Astrocyte (in vitro differentiated cells and primary cell): Measurements from ENCODE around the gene STIM1. TPM values are rescaled to one million over a fixed set of nuclear protein-coding genes. Genes with fewer than 3 reads are reported as not detected.

Experiments
- DNase-seq: peaks from one replicate; pipeline ENCODE4 v3.0.0-alpha.2; 2010; ENCODE audit warnings: low read depth
- FAIRE-seq: peaks from 2 replicates; lab custom pipeline; 2011; peaks lifted over from hg19 to GRCh38; lab: Jason Lieb, UNC
- H2AFZ ChIP-seq: 2 replicates; pipeline ENCODE4 v1.6.0; 2012; ENCODE audit warnings: low read depth, low read length, inconsistent platforms
- H3K27ac ChIP-seq: 2 replicates; pipeline ENCODE4 v1.5.1; 2011; ENCODE audit warnings: low read depth, low read length, inconsistent platforms
- H3K27me3 ChIP-seq: 2 replicates; pipeline ENCODE4 v1.6.0; 2011; ENCODE audit warnings: low read length, inconsistent platforms; ENCODE audit not compliant: insufficient read depth
- H3K36me3 ChIP-seq: 2 replicates; pipeline ENCODE4 v1.5.1; 2011; ENCODE audit warnings: low read length, inconsistent platforms; ENCODE audit not compliant: insufficient read depth
- H3K4me1 ChIP-seq: 2 replicates; pipeline ENCODE4 v1.5.1; 2011; ENCODE audit warnings: low read length, inconsistent platforms; ENCODE audit not compliant: insufficient read depth
- H3K4me2 ChIP-seq: 2 replicates; pipeline ENCODE4 v1.6.0; 2012; ENCODE audit warnings: low read length, inconsistent platforms
- H3K4me3 ChIP-seq: 2 replicates; pipeline ENCODE4 v1.5.1; 2011; ENCODE audit warnings: low read depth, mild to moderate bottlenecking, low read length, inconsistent platforms; ENCODE audit not compliant: insufficient read depth
- H3K79me2 ChIP-seq: 2 replicates; pipeline ENCODE4 v1.6.0; 2012; ENCODE audit warnings: mild to moderate bottlenecking, low read length, inconsistent platforms; ENCODE audit not compliant: insufficient read depth
- H3K9ac ChIP-seq: 2 replicates; pipeline ENCODE4 v1.6.0; 2012; ENCODE audit warnings: mild to moderate bottlenecking, low read length, inconsistent platforms
- H3K9me3 ChIP-seq: 2 replicates; pipeline ENCODE4 v1.5.1; 2012; ENCODE audit warnings: low read depth, mild to moderate bottlenecking, low read length, inconsistent platforms; ENCODE audit not compliant: insufficient read depth
- H4K20me1 ChIP-seq: 2 replicates; pipeline ENCODE4 v1.6.0; 2012; ENCODE audit warnings: low read length, inconsistent platforms; ENCODE audit not compliant: insufficient read depth
- H3K27ac Mint-ChIP-seq: one replicate; pipeline ENCODE4 v1.8.0; 2021; ENCODE audit warnings: mild to moderate bottlenecking, mixed read lengths; ENCODE audit not compliant: unreplicated experiment
- H3K27me3 Mint-ChIP-seq: one replicate; pipeline ENCODE4 v1.8.0; 2021; ENCODE audit warnings: low read depth, mixed read lengths; ENCODE audit not compliant: unreplicated experiment
- H3K36me3 Mint-ChIP-seq: one replicate; pipeline ENCODE4 v1.8.0; 2021; ENCODE audit warnings: low read depth, mixed read lengths; ENCODE audit not compliant: unreplicated experiment
- H3K4me1 Mint-ChIP-seq: one replicate; pipeline ENCODE4 v1.8.0; 2021; ENCODE audit warnings: low read depth, mixed read lengths; ENCODE audit not compliant: unreplicated experiment
- H3K4me3 Mint-ChIP-seq: one replicate; pipeline ENCODE4 v1.8.0; 2021; ENCODE audit warnings: mild to moderate bottlenecking, moderate library complexity, mixed read lengths; ENCODE audit not compliant: unreplicated experiment
- H3K9me3 Mint-ChIP-seq: one replicate; pipeline ENCODE4 v1.8.0; 2021; ENCODE audit warnings: mild to moderate bottlenecking, mixed read lengths; ENCODE audit not compliant: unreplicated experiment
- EZH2 ChIP-seq: IDR thresholded peaks from 2 replicates; pipeline ENCODE4 v1.6.1; 2012; ENCODE audit warnings: mild to moderate bottlenecking, low read length, inconsistent platforms; ENCODE audit not compliant: insufficient read depth
- total RNA-seq: library from RNA; stranded (reverse); gene quantifications from 2 replicates; pipeline ENCODE4 v1.2.1, GENCODE V29; 2021
- TF ChIP-seq, protein P1 (sequence below): IDR thresholded peaks from 2 replicates; pipeline ENCODE4 v1.5.1; 2011; ENCODE audit warnings: low read depth, mild to moderate bottlenecking, inconsistent platforms, low read length, moderate library complexity; ENCODE audit not compliant: insufficient read depth

The STIM1 gene
- total RNA-seq, 1 donor from 2014 or later, result 42.9 TPM

DNA sequence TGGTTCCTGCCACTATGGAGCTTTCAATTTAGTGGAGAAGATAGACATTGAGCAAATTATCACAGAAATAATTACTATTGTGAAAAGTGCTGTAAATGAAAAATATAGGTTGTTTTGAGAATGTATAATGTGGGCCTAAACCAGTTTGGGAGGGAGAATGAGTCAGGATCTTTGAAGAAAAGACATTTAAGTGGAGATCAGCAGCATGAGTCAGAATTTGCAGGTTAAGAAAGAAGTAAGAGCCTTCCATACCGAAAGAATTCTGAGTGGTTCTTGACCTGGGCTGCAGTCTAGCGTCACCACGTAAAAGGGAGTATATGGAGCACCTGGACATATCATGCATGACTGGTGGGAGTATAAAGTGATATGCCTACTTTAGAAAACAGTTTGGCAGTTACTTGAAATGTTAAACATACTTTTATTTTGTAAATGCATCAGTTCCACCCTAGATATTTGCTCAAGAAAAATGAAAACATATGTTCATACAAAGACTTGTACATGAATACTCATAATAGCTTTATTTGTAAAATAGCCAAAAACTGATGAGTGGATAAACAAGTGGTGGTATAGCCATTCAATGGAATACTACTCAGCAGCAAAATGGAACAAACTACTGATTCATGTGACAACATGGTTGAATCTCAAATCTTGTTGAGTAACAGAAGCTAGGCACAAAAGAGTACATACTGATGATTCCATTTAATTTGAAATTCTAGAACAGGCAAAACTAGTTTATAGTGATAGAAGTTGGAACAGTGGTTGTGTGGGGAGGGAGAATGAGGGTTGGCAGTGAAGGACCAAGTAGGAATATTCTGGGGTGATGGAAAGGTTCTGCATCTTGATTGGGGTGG lies 99.2 kb downstream of the STIM1 start:
- no peaks in the 10 kb centered on the region for H3K9me3 Mint-ChIP-seq
- Histone ChIP-seq H4K20me1 (no peaks in the 10 kb centered on the region), H2AFZ (no peak overlapping the region), H3K27me3 (no peaks in the 10 kb centered on the region), H3K36me3 (no peaks in the 10 kb centered on the region), H3K79me2 (no peaks in the 10 kb centered on the region), H3K4me1 (peaks cover 9% of the 10 kb centered on the region), H3K4me3 (no peak overlapping the region), H3K9ac (no peak overlapping the region), H3K4me2 (no peak overlapping the region), H3K9me3 (no peaks in the 10 kb centered on the region), H3K27ac (no peak overlapping the region)
- FAIRE-seq (no peak), DNase-seq (peak; percentile 63)
- peak overlapping the region; percentile 22 for H3K27ac Mint-ChIP-seq
- peaks cover 40% of the 10 kb centered on the region for H3K4me1 Mint-ChIP-seq
- no peak overlapping the region for H3K4me3 Mint-ChIP-seq
- no peaks in the 10 kb centered on the region for H3K36me3 Mint-ChIP-seq
- H3K27me3 Mint-ChIP-seq, result no peaks in the 10 kb centered on the region
- TF ChIP-seq, protein P1, sequence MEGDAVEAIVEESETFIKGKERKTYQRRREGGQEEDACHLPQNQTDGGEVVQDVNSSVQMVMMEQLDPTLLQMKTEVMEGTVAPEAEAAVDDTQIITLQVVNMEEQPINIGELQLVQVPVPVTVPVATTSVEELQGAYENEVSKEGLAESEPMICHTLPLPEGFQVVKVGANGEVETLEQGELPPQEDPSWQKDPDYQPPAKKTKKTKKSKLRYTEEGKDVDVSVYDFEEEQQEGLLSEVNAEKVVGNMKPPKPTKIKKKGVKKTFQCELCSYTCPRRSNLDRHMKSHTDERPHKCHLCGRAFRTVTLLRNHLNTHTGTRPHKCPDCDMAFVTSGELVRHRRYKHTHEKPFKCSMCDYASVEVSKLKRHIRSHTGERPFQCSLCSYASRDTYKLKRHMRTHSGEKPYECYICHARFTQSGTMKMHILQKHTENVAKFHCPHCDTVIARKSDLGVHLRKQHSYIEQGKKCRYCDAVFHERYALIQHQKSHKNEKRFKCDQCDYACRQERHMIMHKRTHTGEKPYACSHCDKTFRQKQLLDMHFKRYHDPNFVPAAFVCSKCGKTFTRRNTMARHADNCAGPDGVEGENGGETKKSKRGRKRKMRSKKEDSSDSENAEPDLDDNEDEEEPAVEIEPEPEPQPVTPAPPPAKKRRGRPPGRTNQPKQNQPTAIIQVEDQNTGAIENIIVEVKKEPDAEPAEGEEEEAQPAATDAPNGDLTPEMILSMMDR, result no peak
- no peak for TF ChIP-seq EZH2

DNA sequence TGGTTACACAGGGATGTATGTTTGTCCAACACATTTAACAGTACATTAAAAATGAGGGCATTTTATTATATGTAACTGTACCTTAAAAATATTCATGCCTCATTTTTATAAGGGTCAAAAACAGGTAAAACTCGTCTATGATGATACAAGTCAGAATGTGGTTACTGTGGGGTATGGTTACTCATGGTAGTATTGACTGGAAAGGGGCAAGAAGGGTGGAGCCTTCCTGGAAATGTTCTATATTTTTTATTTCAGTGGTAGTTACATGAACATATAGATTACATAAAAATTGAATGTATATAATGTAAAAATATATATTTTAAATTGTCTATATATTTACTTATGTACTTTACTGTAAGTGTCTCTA lies 99.8 kb downstream of the STIM1 start:
- H3K79me2 ChIP-seq, result no peaks in the 10 kb centered on the region
- TF ChIP-seq EZH2, result no peak
- TF ChIP-seq, protein P1, result no peak
- DNase-seq, result no peak
- no peak overlapping the region for H3K4me2 ChIP-seq
- Mint-ChIP-seq H3K4me1 (peaks cover 40% of the 10 kb centered on the region), H3K27me3 (no peaks in the 10 kb centered on the region), H3K9me3 (no peaks in the 10 kb centered on the region), H3K36me3 (no peaks in the 10 kb centered on the region), H3K27ac (no peak overlapping the region), H3K4me3 (no peak overlapping the region)
- H3K36me3 ChIP-seq, result no peaks in the 10 kb centered on the region
- H3K9ac ChIP-seq, result no peak overlapping the region
- no peaks in the 10 kb centered on the region for H3K27me3 ChIP-seq
- no peaks in the 10 kb centered on the region for H4K20me1 ChIP-seq
- no peak for FAIRE-seq
- H2AFZ ChIP-seq, result no peak overlapping the region
- no peak overlapping the region for H3K27ac ChIP-seq
- peaks cover 9% of the 10 kb centered on the region for H3K4me1 ChIP-seq
- H3K9me3 ChIP-seq, result no peaks in the 10 kb centered on the region
- H3K4me3 ChIP-seq, result no peak overlapping the region

DNA sequence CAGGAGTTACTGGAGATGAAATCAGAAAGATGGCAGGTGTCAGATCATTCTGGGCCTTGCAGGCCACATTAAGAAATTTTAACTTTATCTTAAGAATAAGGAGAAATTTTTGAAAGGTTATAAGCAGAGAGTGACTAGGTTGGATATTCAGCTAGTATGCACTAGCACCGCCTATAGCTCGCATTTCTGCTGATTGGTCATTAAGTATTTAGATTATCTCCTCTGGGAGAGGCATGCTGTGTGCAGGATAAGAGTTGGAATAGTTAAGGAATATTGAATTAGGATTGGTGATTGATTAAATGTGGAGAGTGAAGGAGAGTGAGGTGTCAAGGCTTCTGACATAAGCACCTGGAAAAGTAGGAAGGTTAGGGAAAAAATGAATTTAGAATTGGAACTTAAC lies 100.6 kb downstream of the STIM1 start:
- Mint-ChIP-seq H3K9me3 (no peaks in the 10 kb centered on the region), H3K4me3 (no peak overlapping the region), H3K4me1 (peaks cover 33% of the 10 kb centered on the region), H3K27me3 (no peaks in the 10 kb centered on the region), H3K36me3 (no peaks in the 10 kb centered on the region), H3K27ac (no peak overlapping the region)
- Histone ChIP-seq H4K20me1 (no peaks in the 10 kb centered on the region), H3K4me2 (no peak overlapping the region), H3K9ac (no peak overlapping the region), H3K4me1 (peaks cover 6% of the 10 kb centered on the region), H2AFZ (no peak overlapping the region), H3K36me3 (no peaks in the 10 kb centered on the region), H3K9me3 (no peaks in the 10 kb centered on the region), H3K79me2 (no peaks in the 10 kb centered on the region), H3K4me3 (no peak overlapping the region), H3K27me3 (no peaks in the 10 kb centered on the region), H3K27ac (no peak overlapping the region)
- DNase-seq, result no peak
- FAIRE-seq, result no peak
- TF ChIP-seq, protein P1, result no peak
- TF ChIP-seq EZH2, result no peak
